GM23338 (cell line): ENCODE results near the gene ZC3H8. TPM values are rescaled to one million over a fixed set of nuclear protein-coding genes. Genes with fewer than 3 reads are reported as not detected.

Experiments used
- ATAC-seq: fragments of 200-7000 bp; cut with Tn5 transposase; 3 replicates; pipeline ENCODE4 v1.9.1; 2020
- DNase-seq: peaks from one replicate; pipeline ENCODE4 v3.0.0-alpha.2; 2015; ENCODE audit warnings: low spot score
- H2AFZ ChIP-seq: fragments of 200-600 bp; sonication (generic); 2 replicates; pipeline ENCODE4 v1.8.0; 2016; ENCODE audit warnings: antibody characterized with exemption, mild to moderate bottlenecking, moderate library complexity
- H3F3A ChIP-seq: fragments of 200-600 bp; sonication (generic); replicated peaks from 2 replicates; pipeline ENCODE4 v1.8.0; 2017; ENCODE audit warnings: antibody characterized with exemption, mixed run types, low read depth
- H3K27ac ChIP-seq: fragments of 200-600 bp; sonication (generic); 2 replicates; pipeline ENCODE4 v1.6.1; 2016; ENCODE audit warnings: low read depth
- H3K27me3 ChIP-seq: fragments of 200-600 bp; sonication (generic); 2 replicates; pipeline ENCODE4 v1.8.0; 2016; ENCODE audit warnings: mild to moderate bottlenecking, mixed run types, moderate library complexity; ENCODE audit not compliant: insufficient read depth
- H3K36me3 ChIP-seq: fragments of 200-600 bp; sonication (generic); 2 replicates; pipeline ENCODE4 v1.8.0; 2016; ENCODE audit warnings: mild to moderate bottlenecking; ENCODE audit not compliant: insufficient read depth
- H3K4me1 ChIP-seq: fragments of 200-600 bp; sonication (generic); 2 replicates; pipeline ENCODE4 v1.8.0; 2016; ENCODE audit warnings: mild to moderate bottlenecking, moderate library complexity; ENCODE audit not compliant: insufficient read depth
- H3K4me2 ChIP-seq: fragments of 200-600 bp; sonication (generic); 2 replicates; pipeline ENCODE4 v1.7.1; 2017; ENCODE audit warnings: mixed run types
- H3K4me3 ChIP-seq: fragments of 200-600 bp; sonication (generic); 2 replicates; pipeline ENCODE4 v1.6.1; 2016; ENCODE audit warnings: mixed run types
- H3K79me2 ChIP-seq: fragments of 200-600 bp; sonication (generic); replicated peaks from 2 replicates; pipeline ENCODE4 v1.8.0; 2017; ENCODE audit warnings: mild to moderate bottlenecking; ENCODE audit not compliant: insufficient read depth
- H3K9me2 ChIP-seq: fragments of 200-600 bp; sonication (generic); 2 replicates; pipeline ENCODE4 v1.8.0; 2017; ENCODE audit not compliant: insufficient read depth
- H4K20me1 ChIP-seq: fragments of 200-600 bp; sonication (generic); replicated peaks from 2 replicates; pipeline ENCODE4 v1.8.0; 2017; ENCODE audit warnings: mild to moderate bottlenecking; ENCODE audit not compliant: insufficient read depth
- H3K27ac Mint-ChIP-seq: 2 replicates; pipeline ENCODE4 v1.8.0; 2020; ENCODE audit warnings: inconsistent platforms, mild to moderate bottlenecking, moderate library complexity, mixed read lengths
- H3K27me3 Mint-ChIP-seq: 3 replicates; pipeline ENCODE4 v1.8.0; 2022; ENCODE audit warnings: low read depth, mild to moderate bottlenecking, moderate library complexity, mixed read lengths, inconsistent platforms; ENCODE audit not compliant: insufficient read depth, poor library complexity
- H3K36me3 Mint-ChIP-seq: 3 replicates; pipeline ENCODE4 v1.8.0; 2021; ENCODE audit warnings: low read depth, mild to moderate bottlenecking, inconsistent platforms, moderate library complexity, mixed read lengths
- H3K4me1 Mint-ChIP-seq: 3 replicates; pipeline ENCODE4 v1.8.0; 2020; ENCODE audit warnings: mild to moderate bottlenecking, inconsistent platforms, mixed read lengths
- H3K4me3 Mint-ChIP-seq: 3 replicates; pipeline ENCODE4 v1.8.0; 2021; ENCODE audit warnings: moderate library complexity, mild to moderate bottlenecking, inconsistent platforms, mixed read lengths
- H3K9me3 Mint-ChIP-seq: 3 replicates; pipeline ENCODE4 v1.8.0; 2020; ENCODE audit warnings: moderate library complexity, mild to moderate bottlenecking, inconsistent platforms, mixed read lengths
- EZH2 ChIP-seq: fragments of 200-600 bp; sonication (generic); IDR thresholded peaks from one replicate; pipeline ENCODE4 v1.8.0; 2017; ENCODE audit warnings: antibody characterized with exemption, mild to moderate bottlenecking, low read depth; ENCODE audit not compliant: unreplicated experiment
- EZH2phosphoT487 ChIP-seq: fragments of 200-600 bp; sonication (generic); IDR thresholded peaks from one replicate; pipeline ENCODE4 v1.8.1; 2018; ENCODE audit warnings: antibody characterized with exemption; ENCODE audit not compliant: unreplicated experiment
- ZNF114 ChIP-seq: fragments of 250-450 bp; sonication (Bioruptor Pico); IDR thresholded peaks from 2 replicates; pipeline ENCODE4 v1.5.0; 2020; ENCODE audit warnings: mild to moderate bottlenecking, moderate library complexity
- ZNF331 ChIP-seq: fragments of 250-450 bp; sonication (Bioruptor Pico); IDR thresholded peaks from 2 replicates; pipeline ENCODE4 v1.5.0; 2020; ENCODE audit warnings: low read depth, mild to moderate bottlenecking, moderate library complexity
- polyA plus RNA-seq: library from polyadenylated mRNA; unstranded; fragments of >200 nt; fragmentation: Nextera tagmentation; extraction: Ambion mirVana; gene quantifications from 2 replicates; pipeline ENCODE4 v1.2.1, GENCODE V29; 2016
- total RNA-seq: library from RNA; depleted of rRNA; stranded (reverse); fragments of >200 nt; shearing (Covaris generic); gene quantifications from 2 replicates; pipeline ENCODE4 v1.2.3, GENCODE V29; 2014
- TF ChIP-seq, protein P1 (sequence below): fragments of 250-450 bp; sonication (Bioruptor Pico); IDR thresholded peaks from 2 replicates; pipeline ENCODE4 v1.5.0; 2020; ENCODE audit warnings: mild to moderate bottlenecking, moderate library complexity

The ZC3H8 gene
- total and polyA plus RNA-seq, 2 experiments from 2014 or later = 13.3 to 42.8 TPM

- TF ChIP-seq, protein P1, sequence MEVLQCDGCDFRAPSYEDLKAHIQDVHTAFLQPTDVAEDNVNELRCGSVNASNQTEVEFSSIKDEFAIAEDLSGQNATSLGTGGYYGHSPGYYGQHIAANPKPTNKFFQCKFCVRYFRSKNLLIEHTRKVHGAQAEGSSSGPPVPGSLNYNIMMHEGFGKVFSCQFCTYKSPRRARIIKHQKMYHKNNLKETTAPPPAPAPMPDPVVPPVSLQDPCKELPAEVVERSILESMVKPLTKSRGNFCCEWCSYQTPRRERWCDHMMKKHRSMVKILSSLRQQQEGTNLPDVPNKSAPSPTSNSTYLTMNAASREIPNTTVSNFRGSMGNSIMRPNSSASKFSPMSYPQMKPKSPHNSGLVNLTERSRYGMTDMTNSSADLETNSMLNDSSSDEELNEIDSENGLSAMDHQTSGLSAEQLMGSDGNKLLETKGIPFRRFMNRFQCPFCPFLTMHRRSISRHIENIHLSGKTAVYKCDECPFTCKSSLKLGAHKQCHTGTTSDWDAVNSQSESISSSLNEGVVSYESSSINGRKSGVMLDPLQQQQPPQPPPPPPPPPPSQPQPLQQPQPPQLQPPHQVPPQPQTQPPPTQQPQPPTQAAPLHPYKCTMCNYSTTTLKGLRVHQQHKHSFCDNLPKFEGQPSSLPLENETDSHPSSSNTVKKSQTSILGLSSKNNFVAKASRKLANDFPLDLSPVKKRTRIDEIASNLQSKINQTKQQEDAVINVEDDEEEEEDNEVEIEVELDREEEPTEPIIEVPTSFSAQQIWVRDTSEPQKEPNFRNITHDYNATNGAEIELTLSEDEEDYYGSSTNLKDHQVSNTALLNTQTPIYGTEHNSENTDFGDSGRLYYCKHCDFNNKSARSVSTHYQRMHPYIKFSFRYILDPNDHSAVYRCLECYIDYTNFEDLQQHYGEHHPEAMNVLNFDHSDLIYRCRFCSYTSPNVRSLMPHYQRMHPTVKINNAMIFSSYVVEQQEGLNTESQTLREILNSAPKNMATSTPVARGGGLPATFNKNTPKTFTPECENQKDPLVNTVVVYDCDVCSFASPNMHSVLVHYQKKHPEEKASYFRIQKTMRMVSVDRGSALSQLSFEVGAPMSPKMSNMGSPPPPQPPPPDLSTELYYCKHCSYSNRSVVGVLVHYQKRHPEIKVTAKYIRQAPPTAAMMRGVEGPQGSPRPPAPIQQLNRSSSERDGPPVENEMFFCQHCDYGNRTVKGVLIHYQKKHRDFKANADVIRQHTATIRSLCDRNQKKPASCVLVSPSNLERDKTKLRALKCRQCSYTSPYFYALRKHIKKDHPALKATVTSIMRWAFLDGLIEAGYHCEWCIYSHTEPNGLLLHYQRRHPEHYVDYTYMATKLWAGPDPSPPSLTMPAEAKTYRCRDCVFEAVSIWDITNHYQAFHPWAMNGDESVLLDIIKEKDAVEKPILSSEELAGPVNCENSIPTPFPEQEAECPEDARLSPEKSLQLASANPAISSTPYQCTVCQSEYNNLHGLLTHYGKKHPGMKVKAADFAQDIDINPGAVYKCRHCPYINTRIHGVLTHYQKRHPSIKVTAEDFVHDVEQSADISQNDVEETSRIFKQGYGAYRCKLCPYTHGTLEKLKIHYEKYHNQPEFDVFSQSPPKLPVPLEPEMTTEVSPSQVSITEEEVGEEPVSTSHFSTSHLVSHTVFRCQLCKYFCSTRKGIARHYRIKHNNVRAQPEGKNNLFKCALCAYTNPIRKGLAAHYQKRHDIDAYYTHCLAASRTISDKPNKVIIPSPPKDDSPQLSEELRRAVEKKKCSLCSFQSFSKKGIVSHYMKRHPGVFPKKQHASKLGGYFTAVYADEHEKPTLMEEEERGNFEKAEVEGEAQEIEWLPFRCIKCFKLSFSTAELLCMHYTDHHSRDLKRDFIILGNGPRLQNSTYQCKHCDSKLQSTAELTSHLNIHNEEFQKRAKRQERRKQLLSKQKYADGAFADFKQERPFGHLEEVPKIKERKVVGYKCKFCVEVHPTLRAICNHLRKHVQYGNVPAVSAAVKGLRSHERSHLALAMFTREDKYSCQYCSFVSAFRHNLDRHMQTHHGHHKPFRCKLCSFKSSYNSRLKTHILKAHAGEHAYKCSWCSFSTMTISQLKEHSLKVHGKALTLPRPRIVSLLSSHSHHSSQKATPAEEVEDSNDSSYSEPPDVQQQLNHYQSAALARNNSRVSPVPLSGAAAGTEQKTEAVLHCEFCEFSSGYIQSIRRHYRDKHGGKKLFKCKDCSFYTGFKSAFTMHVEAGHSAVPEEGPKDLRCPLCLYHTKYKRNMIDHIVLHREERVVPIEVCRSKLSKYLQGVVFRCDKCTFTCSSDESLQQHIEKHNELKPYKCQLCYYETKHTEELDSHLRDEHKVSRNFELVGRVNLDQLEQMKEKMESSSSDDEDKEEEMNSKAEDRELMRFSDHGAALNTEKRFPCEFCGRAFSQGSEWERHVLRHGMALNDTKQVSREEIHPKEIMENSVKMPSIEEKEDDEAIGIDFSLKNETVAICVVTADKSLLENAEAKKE (CRISPR knock-in tag) = no peak
- TF ChIP-seq ZNF114 (CRISPR knock-in tag) (no peak), ZNF331 (CRISPR knock-in tag) (no peak)
Measured at GRCh38 chr2:112170495-112170894, 84.3 kb downstream of the ZC3H8 start (continued).

- H3K79me2 ChIP-seq = no peaks in the 10 kb centered on the region
- H3K36me3 ChIP-seq = no peaks in the 10 kb centered on the region
Measured at GRCh38 chr2:112168422-112169124, 86.3 kb downstream of the ZC3H8 start.

More at GRCh38 chr2:112168422-112169124, 86.3 kb downstream of the ZC3H8 start:
- Histone ChIP-seq H3K4me2 (no peak overlapping the region), H3K9me2 (peaks cover 9% of the 10 kb centered on the region; the same call in 1 of the 2 replicates), H2AFZ (no peak overlapping the region), H4K20me1 (no peaks in the 10 kb centered on the region), H3K27me3 (no peaks in the 10 kb centered on the region), H3K4me3 (no peak overlapping the region), H3K4me1 (no peaks in the 10 kb centered on the region), H3F3A (no peaks in the 10 kb centered on the region), H3K27ac (no peak overlapping the region)
- no peak for DNase-seq
- Mint-ChIP-seq H3K36me3 (no peaks in the 10 kb centered on the region), H3K4me1 (no peaks in the 10 kb centered on the region), H3K27me3 (peaks cover 4% of the 10 kb centered on the region), H3K9me3 (no peaks in the 10 kb centered on the region), H3K4me3 (no peak overlapping the region), H3K27ac (no peak overlapping the region)
- ATAC-seq = no peak
- TF ChIP-seq EZH2phosphoT487 = no peak
- TF ChIP-seq EZH2 = no peak
